HepG2 (cell line): ENCODE measurements around the gene FASTK. TPM values are rescaled to one million over a fixed set of nuclear protein-coding genes. Genes with fewer than 3 reads are reported as not detected.

ENCODE experiments used
- ASH2L ChIP-seq: fragments of 300-600, 200-600 bp; sonication (generic); IDR thresholded peaks from 2 replicates; pipeline ENCODE4 v1.7.0; 2017; ENCODE audit warnings: low read depth, mild to moderate bottlenecking, moderate library complexity, mixed read lengths, low read length; ENCODE audit not compliant: insufficient read length
- KMT2B ChIP-seq: IDR thresholded peaks from 2 replicates; pipeline ENCODE4 v1.6.1; 2016; ENCODE audit warnings: missing genetic modification reagents, missing compliant biosample characterization
- MYNN ChIP-seq: sonication (generic); formaldehyde crosslinking; IDR thresholded peaks from 2 replicates; pipeline ENCODE4 v1.4.0; 2020; ENCODE audit warnings: mild to moderate bottlenecking, low read depth, missing genetic modification reagents
- PTBP1 ChIP-seq: fragments of 200-400 bp; formaldehyde crosslinking; IDR thresholded peaks from 2 replicates; pipeline ENCODE4 v1.6.1; 2018; ENCODE audit warnings: low read length, low read depth; ENCODE audit not compliant: poor library complexity, severe bottlenecking
- RBFOX2 ChIP-seq: fragments of 200-400 bp; formaldehyde crosslinking; IDR thresholded peaks from 2 replicates; pipeline ENCODE4 v1.6.1; 2017; ENCODE audit warnings: low read depth, mild to moderate bottlenecking, low read length
- SIN3A ChIP-seq: IDR thresholded peaks from 2 replicates; pipeline ENCODE4 v1.6.1; 2011; ENCODE audit warnings: low read depth, mild to moderate bottlenecking, control low read depth, low read length, borderline replicate concordance
- ZNF235 ChIP-seq: sonication (generic); formaldehyde crosslinking; IDR thresholded peaks from 2 replicates; pipeline ENCODE4 v1.8.1; 2023; ENCODE audit warnings: mild to moderate bottlenecking, missing genetic modification reagents, borderline replicate concordance
- ZNF788 ChIP-seq: sonication (generic); formaldehyde crosslinking; IDR thresholded peaks from 2 replicates; pipeline ENCODE4 v1.5.0; 2020; ENCODE audit warnings: mild to moderate bottlenecking, missing genetic modification reagents, borderline replicate concordance
- polyA plus RNA-seq, 8 experiments: library from polyadenylated mRNA; depleted of rRNA in 3 of 8; stranded (reverse) in 7 of 8; unstranded in 1 of 8; fragments of >200 nt; fragmentation: Illumina TruSeq in 4 of 8; extraction: Trizol in 4 of 8; gene quantifications; 2 replicates each; pipeline versions ENCODE4 v1.2.1 to v1.2.3, GENCODE V29; 2011 to 2016; ENCODE audit warnings: low read depth in 4 of 8, missing spikeins in 1 of 8, mixed read lengths in 1 of 8; ENCODE audit not compliant: insufficient read depth in 1 of 8
- total RNA-seq, 5 experiments: library from RNA; depleted of rRNA; stranded (reverse); fragments of >200 nt; fragmentation: Illumina TruSeq; extraction: Trizol; gene quantifications; 2 replicates each; pipeline ENCODE4 v1.2.3, GENCODE V29; 2016; ENCODE audit warnings: low read depth in 1 of 5
- TF ChIP-seq, protein P1 (sequence below), 2 experiments: sonication (generic) in 1 of 2; formaldehyde crosslinking in 1 of 2; IDR thresholded peaks; 2 replicates each; pipeline versions ENCODE4 v1.4.0 to v1.6.1; 2018 to 2020; ENCODE audit warnings: missing genetic modification reagents in 2 of 2, borderline replicate concordance in 1 of 2, low read depth in 1 of 2, mild to moderate bottlenecking in 1 of 2, missing biosample characterization in 1 of 2
- TF ChIP-seq, protein P2 (sequence below): sonication (generic); formaldehyde crosslinking; IDR thresholded peaks from 2 replicates; pipeline ENCODE4 v1.4.0; 2020; ENCODE audit warnings: mild to moderate bottlenecking, missing genetic modification reagents
- TF ChIP-seq, protein P3 (sequence below): sonication (generic); formaldehyde crosslinking; IDR thresholded peaks from 2 replicates; pipeline ENCODE4 v1.5.0; 2020; ENCODE audit warnings: missing genetic modification reagents, mild to moderate bottlenecking, borderline replicate concordance
- TF ChIP-seq, protein P4 (sequence below): sonication (generic); formaldehyde crosslinking; IDR thresholded peaks from 2 replicates; pipeline ENCODE4 v1.9.0; 2022; ENCODE audit warnings: missing genetic modification reagents, mild to moderate bottlenecking, borderline replicate concordance

FASTK gene
- total and polyA plus RNA-seq, 2 of the 13 experiments (the other 11 are each of a cell fraction or from before 2014, with no cell fraction given) = 52.9 to 55.7 TPM

DNA sequence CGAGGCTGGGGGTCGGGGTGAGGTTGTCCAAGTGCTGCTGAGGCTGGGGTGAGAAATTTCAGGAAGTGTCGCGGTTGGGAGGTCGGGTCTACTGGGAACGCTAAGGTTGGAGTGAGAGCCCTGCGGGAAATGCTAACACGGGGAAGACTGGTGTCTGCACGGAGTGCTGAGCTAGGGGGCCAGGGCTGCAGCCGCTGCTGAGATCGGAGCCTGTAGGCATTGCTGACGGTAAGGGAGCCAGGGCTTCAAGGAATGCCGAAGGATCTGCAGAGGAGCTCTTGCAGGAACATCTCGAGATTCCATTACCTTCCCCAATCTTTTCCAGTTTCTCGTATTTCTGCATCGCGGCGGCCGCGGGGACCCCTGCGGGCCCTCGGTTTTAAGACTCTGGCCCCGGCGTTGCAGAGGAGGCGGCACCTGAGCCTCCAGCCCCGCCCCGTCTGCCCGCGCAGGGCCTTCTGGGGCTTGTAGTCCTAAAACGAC is 23.1 kb downstream of the FASTK start, which contains the start of gene CDK5 (continued):
- 0 out of 2 replicates have a peak, but pooled peaks have one; percentile 10 for TF ChIP-seq MYNN (CRISPR knock-in tag)
- 0 out of 2 replicates have a peak, but pooled peaks have one; percentile 46 for TF ChIP-seq SIN3A
- TF ChIP-seq, protein P1, sequence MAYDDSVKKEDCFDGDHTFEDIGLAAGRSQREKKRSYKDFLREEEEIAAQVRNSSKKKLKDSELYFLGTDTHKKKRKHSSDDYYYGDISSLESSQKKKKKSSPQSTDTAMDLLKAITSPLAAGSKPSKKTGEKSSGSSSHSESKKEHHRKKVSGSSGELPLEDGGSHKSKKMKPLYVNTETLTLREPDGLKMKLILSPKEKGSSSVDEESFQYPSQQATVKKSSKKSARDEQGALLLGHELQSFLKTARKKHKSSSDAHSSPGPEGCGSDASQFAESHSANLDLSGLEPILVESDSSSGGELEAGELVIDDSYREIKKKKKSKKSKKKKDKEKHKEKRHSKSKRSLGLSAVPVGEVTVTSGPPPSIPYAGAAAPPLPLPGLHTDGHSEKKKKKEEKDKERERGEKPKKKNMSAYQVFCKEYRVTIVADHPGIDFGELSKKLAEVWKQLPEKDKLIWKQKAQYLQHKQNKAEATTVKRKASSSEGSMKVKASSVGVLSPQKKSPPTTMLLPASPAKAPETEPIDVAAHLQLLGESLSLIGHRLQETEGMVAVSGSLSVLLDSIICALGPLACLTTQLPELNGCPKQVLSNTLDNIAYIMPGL (CRISPR knock-in tag; IDR thresholded peaks at IDR 0.05; ENCODE audit: borderline replicate concordance in 1 of 2, low read depth in 1 of 2) = peak in 1 of 2 experiments; percentile 14; a peak in 1 of 4 replicates
- 0 out of 2 replicates have a peak, but pooled peaks have one; percentile 35 for TF ChIP-seq KMT2B (CRISPR knock-in tag)
- TF ChIP-seq, protein P2, sequence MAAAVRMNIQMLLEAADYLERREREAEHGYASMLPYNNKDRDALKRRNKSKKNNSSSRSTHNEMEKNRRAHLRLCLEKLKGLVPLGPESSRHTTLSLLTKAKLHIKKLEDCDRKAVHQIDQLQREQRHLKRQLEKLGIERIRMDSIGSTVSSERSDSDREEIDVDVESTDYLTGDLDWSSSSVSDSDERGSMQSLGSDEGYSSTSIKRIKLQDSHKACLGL (CRISPR knock-in tag) = peak; percentile 39; the same call in 1 of the 2 replicates
- peak; percentile 68 for TF ChIP-seq ASH2L
- no peak for TF ChIP-seq PTBP1
- TF ChIP-seq ZNF788 (CRISPR knock-in tag) = 0 out of 2 replicates have a peak, but pooled peaks have one; percentile 34
- TF ChIP-seq, protein P3, sequence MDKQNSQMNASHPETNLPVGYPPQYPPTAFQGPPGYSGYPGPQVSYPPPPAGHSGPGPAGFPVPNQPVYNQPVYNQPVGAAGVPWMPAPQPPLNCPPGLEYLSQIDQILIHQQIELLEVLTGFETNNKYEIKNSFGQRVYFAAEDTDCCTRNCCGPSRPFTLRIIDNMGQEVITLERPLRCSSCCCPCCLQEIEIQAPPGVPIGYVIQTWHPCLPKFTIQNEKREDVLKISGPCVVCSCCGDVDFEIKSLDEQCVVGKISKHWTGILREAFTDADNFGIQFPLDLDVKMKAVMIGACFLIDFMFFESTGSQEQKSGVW (CRISPR knock-in tag) = no peak
- no peak for TF ChIP-seq ZNF235 (CRISPR knock-in tag)
- TF ChIP-seq, protein P4, sequence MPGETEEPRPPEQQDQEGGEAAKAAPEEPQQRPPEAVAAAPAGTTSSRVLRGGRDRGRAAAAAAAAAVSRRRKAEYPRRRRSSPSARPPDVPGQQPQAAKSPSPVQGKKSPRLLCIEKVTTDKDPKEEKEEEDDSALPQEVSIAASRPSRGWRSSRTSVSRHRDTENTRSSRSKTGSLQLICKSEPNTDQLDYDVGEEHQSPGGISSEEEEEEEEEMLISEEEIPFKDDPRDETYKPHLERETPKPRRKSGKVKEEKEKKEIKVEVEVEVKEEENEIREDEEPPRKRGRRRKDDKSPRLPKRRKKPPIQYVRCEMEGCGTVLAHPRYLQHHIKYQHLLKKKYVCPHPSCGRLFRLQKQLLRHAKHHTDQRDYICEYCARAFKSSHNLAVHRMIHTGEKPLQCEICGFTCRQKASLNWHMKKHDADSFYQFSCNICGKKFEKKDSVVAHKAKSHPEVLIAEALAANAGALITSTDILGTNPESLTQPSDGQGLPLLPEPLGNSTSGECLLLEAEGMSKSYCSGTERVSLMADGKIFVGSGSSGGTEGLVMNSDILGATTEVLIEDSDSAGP (CRISPR knock-in tag) = 0 out of 2 replicates have a peak, but pooled peaks have one; percentile 7
- TF ChIP-seq RBFOX2 = peak; percentile 14; the same call in 1 of the 2 replicates
- TF ChIP-seq, all 625 proteins: peak for 26
